GM11168 (cell line): Measurements from ENCODE around the gene SLC25A12.
"Not testable (repeated sequence)": the region's sequence is repeated elsewhere in the genome, so short reads cannot be mapped to it uniquely, and the experiment has no call there.

Experiments used
- in situ Hi-C: fragments of 300-500 bp; cut with MboI; formaldehyde crosslinking; loops from one replicate; pipeline ENCODE4 v1.12.0; 2022; ENCODE audit warnings: low sequenced_read_pairs; ENCODE audit not compliant: unreplicated experiment

The SLC25A12 gene

GRCh38 chr2:171893824-171894611 lies at the start of gene SLC25A12:
TSS of gene SLC25A12 (minus strand) at chr2:171894244. CDS start at chr2:171894214, 30 bp downstream.
- in situ Hi-C loops = no loop called here

GRCh38 chr2:171941316-171941699 lies 47.3 kb upstream of the SLC25A12 start:
- in situ Hi-C loops = no loop called here

GRCh38 chr2:171939743-171940071 lies 45.7 kb upstream of the SLC25A12 start:
- in situ Hi-C loops = no loop called here

- in situ Hi-C loops = no loop called here
Observed at GRCh38 chr2:171939058-171939742, 45.2 kb upstream of the SLC25A12 start.

GRCh38 chr2:171930385-171930784 lies 36.3 kb upstream of the SLC25A12 start:
- in situ Hi-C loops = no loop called here

- in situ Hi-C loops = no loop called here
Observed at GRCh38 chr2:171924170-171924942, 30.3 kb upstream of the SLC25A12 start.

GRCh38 chr2:171923206-171923605 lies 29.2 kb upstream of the SLC25A12 start:
- in situ Hi-C loops = no loop called here

- in situ Hi-C loops = no loop called here
Observed at GRCh38 chr2:171922230-171923022, 28.4 kb upstream of the SLC25A12 start, which contains the start of gene HAT1. TSS of gene HAT1 (plus strand) at chr2:171922461. CDS start at chr2:171922501, 40 bp downstream.

GRCh38 chr2:171921970-171922229 lies 27.9 kb upstream of the SLC25A12 start:
- in situ Hi-C loops = no loop called here

- in situ Hi-C loops = no loop called here
Observed at GRCh38 chr2:171919453-171919852, 25.4 kb upstream of the SLC25A12 start.

GRCh38 chr2:171913517-171913916 lies 19.5 kb upstream of the SLC25A12 start:
- in situ Hi-C loops = no loop called here

- in situ Hi-C loops = no loop called here
Observed at GRCh38 chr2:171910494-171910893, 16.4 kb upstream of the SLC25A12 start.

GRCh38 chr2:171909266-171909665 lies 15.2 kb upstream of the SLC25A12 start:
- in situ Hi-C loops = no loop called here

- in situ Hi-C loops = no loop called here
Observed at GRCh38 chr2:171908235-171908634, 14.2 kb upstream of the SLC25A12 start.

GRCh38 chr2:171902840-171903420 lies 8.9 kb upstream of the SLC25A12 start:
- in situ Hi-C loops = no loop called here

- in situ Hi-C loops = not testable (repeated sequence)
Observed at GRCh38 chr2:171899623-171900282, 5.7 kb upstream of the SLC25A12 start.

- in situ Hi-C loops = no loop called here
Observed at GRCh38 chr2:171895786-171896185, 1.7 kb upstream of the SLC25A12 start.

GRCh38 chr2:171894612-171894947 lies 536 bp upstream of the SLC25A12 start:
- in situ Hi-C loops = no loop called here

GRCh38 chr2:171893196-171893823 lies 734 bp downstream of the SLC25A12 start:
- in situ Hi-C loops = no loop called here
